ENCODE measurements around the gene TBL3. TPM values are rescaled to one million over a fixed set of nuclear protein-coding genes. Genes with fewer than 3 reads are reported as not detected.
A peak's percentile ranks its signal among the peaks of the same experiment; 100 is the strongest.
"Not testable (repeated sequence)": the region's sequence is repeated elsewhere in the genome, so short reads cannot be mapped to it uniquely, and the experiment has no call there.

TBL3 gene
- total RNA-seq, 1 donor from 2014 or later, result 26.8 TPM

DNA sequence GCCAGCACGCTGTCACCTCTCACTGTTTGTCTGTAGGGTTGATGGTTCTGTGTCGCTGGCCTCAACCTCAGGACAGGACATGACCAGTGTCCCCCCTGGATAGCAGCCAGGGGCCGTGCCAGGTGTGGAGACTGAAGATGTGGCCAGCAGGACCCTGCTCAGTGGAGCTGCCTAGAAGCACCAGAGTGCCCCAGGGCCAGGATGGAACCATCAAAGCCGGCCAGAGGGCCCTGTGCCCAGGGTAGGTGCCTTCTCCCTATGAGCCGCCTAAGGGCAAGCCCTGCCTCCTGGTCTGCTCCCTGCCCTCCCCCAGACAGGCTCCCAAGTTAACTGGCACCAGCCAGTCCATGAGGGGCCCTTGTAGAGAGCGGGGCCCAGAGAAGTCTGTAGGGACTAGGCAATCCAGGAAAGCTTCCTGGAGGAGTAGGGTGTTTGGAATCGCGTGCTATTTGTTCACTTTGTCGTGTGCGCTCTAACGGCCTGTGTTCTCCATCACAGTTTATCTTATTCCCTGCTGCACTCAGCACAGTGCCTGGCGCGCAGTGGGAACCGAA is 13.1 kb upstream of the TBL3 start:
- peak overlapping the region; percentile 82 for H3K27ac Mint-ChIP-seq (ENCODE audit: unreplicated experiment)
- H3K4me3 Mint-ChIP-seq (ENCODE audit: unreplicated experiment), result peak overlapping the region; percentile 90

GRCh38 chr16:1959269-1960039 is 12.4 kb upstream of the TBL3 start, which contains the start of gene NDUFB10:
Gene NDUFB10, plus strand, starts transcription at chr16:1959538. Its CDS starts 87 bp downstream, at chr16:1959625.
- Mint-ChIP-seq H3K9me3 (ENCODE audit: unreplicated experiment) (peaks cover 16% of the 10 kb centered on the region), H3K4me3 (ENCODE audit: unreplicated experiment) (peak within 1 kb of the TSS; percentile 90), H3K27me3 (ENCODE audit: unreplicated experiment) (peaks cover 8% of the 10 kb centered on the region), H3K4me1 (ENCODE audit: low read depth, unreplicated experiment) (peaks cover 18% of the 10 kb centered on the region), H3K36me3 (ENCODE audit: unreplicated experiment) (no peaks in the 10 kb centered on the region), H3K27ac (ENCODE audit: unreplicated experiment) (peak within 1 kb of the TSS; percentile 82)
- TF ChIP-seq CTCF (IDR thresholded peaks at IDR 0.05; ENCODE audit: partially characterized antibody, unreplicated experiment), result peak; percentile 38
- DNase-seq, result peak; percentile 96

More for the DNA sequence above, 13.1 kb upstream of the TBL3 start:
- Mint-ChIP-seq H3K27me3 (ENCODE audit: unreplicated experiment) (peaks cover 5% of the 10 kb centered on the region), H3K4me1 (ENCODE audit: low read depth, unreplicated experiment) (peaks cover 16% of the 10 kb centered on the region), H3K36me3 (ENCODE audit: unreplicated experiment) (no peaks in the 10 kb centered on the region), H3K9me3 (ENCODE audit: unreplicated experiment) (peaks cover 12% of the 10 kb centered on the region)
- DNase-seq, result no peak
- TF ChIP-seq CTCF (IDR thresholded peaks at IDR 0.05; ENCODE audit: partially characterized antibody, unreplicated experiment), result no peak

DNA sequence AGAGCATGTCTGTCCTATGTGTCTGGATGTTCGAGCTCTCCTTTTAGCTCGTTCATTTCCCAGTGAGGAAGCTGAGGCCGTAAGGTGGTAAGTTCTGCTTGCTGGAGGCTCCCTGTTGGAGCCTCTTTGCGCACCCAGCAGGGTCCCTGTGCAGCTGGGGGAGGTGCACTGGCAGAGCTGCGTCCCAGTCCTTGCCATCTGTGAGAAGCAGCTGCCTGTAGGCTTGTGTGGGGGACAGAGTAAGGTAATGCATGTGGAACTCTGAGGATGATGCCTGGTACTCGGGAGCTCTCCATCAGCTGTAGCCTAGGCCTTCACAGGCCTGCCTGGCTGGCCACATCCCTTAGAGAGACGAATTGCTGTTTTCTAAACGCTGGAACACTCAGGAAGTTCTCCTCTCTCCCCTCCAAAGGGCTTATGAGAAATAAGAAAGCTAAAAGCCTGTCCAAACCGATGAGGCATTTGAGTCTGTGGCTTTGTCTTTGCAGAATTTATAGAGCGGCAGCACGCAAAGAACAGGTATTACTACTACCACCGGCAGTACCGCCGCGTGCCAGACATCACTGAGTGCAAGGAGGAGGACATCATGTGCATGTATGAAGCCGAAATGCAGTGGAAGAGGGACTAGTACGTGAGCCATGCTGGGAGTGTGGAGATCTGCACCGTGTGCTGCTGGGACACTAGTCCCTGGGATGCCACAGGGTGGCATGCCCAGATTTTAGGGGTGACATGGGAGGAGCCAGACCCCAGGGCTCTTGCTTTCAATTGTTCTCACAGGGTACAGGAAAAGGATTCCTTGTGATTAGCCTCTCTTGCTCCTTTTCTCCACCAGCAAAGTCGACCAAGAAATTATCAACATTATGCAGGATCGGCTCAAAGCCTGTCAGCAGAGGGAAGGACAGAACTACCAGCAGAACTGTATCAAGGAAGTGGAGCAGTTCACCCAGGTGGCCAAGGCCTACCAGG is 10.9 kb upstream of the TBL3 start:
- DNase-seq, result peak; percentile 71
- peak overlapping the region; percentile 76 for H3K27ac Mint-ChIP-seq (ENCODE audit: unreplicated experiment)
- H3K9me3 Mint-ChIP-seq (ENCODE audit: unreplicated experiment), result peaks cover 19% of the 10 kb centered on the region
- H3K4me1 Mint-ChIP-seq (ENCODE audit: low read depth, unreplicated experiment), result peaks cover 18% of the 10 kb centered on the region
- H3K4me3 Mint-ChIP-seq (ENCODE audit: unreplicated experiment), result peak overlapping the region; percentile 90
- H3K27me3 Mint-ChIP-seq (ENCODE audit: unreplicated experiment), result peaks cover 13% of the 10 kb centered on the region
- no peak for TF ChIP-seq CTCF (IDR thresholded peaks at IDR 0.05; ENCODE audit: partially characterized antibody, unreplicated experiment)
- no peaks in the 10 kb centered on the region for H3K36me3 Mint-ChIP-seq (ENCODE audit: unreplicated experiment)

DNA sequence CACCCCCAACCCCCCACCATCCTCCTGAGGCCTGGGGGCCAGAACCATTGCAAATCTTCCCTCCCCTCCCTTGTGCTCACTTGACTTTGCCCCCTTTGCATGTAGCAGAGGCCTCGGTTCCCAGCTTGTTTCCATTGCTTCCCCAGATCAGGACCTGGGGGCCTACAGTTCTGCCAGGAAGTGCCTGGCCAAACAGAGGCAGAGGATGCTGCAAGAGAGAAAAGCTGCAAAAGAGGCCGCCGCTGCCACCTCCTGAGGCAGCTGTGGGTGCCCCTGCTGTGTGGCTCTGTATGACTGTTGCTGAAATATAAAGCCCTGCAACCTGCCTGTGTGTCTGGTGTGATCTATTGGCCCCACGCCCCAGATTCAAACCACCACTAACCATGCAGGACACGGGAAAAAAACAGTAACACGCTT is 10.2 kb upstream of the TBL3 start:
- Mint-ChIP-seq H3K36me3 (ENCODE audit: unreplicated experiment) (no peaks in the 10 kb centered on the region), H3K9me3 (ENCODE audit: unreplicated experiment) (peaks cover 19% of the 10 kb centered on the region), H3K27ac (ENCODE audit: unreplicated experiment) (peak overlapping the region; percentile 48), H3K4me1 (ENCODE audit: low read depth, unreplicated experiment) (peaks cover 18% of the 10 kb centered on the region), H3K27me3 (ENCODE audit: unreplicated experiment) (peaks cover 13% of the 10 kb centered on the region), H3K4me3 (ENCODE audit: unreplicated experiment) (peak overlapping the region; percentile 91)
- DNase-seq, result no peak
- no peak for TF ChIP-seq CTCF (IDR thresholded peaks at IDR 0.05; ENCODE audit: partially characterized antibody, unreplicated experiment)

DNA sequence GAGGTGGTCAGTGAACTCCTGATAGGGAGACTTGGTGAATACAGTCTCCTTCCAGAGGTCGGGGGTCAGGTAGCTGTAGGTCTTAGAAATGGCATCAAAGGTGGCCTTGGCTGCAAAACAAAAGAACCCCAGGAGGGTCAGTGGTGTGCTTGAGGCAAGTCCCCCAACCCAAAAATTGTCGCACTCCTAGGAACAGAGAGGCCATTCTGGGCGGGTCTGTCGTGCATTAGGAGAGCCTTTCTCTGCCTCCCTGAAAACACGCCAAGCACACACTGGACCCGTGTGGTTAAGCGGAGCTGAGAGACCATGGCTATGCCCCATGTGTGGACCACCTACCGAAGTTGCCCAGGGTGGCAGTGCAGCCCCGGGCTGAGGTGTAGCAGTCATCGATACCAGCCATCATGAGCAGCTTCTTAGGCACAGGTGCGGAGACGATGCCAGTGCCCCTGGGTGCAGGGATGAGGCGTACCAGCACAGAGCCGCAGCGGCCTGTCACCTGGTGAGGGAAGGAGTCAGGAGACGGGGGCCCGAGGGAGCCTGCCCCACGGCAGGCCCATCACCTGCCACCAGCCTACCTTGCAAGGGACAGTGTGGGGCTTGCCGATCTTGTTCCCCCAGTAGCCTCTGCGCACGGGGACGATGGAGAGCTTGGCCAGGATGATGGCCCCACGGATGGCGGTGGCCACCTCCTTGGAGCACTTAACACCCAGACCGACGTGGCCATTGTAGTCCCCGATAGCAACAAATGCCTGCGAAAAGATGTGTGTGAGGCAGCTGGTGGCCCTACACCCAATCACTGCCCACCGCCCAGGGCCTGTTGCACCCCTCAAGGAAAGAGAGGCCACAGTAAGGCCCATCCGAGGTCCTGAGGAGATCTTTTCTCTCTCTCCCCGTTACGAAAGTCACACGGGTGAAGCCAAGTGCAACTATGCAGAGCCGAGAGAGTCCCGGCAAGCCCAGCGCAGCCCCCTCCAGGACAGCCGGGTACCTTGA is 9.4 kb upstream of the TBL3 start:
- not testable (repeated sequence) for DNase-seq; H3K36me3 Mint-ChIP-seq (ENCODE audit: unreplicated experiment)
- Mint-ChIP-seq H3K9me3 (ENCODE audit: unreplicated experiment) (peaks cover 19% of the 10 kb centered on the region), H3K27ac (ENCODE audit: unreplicated experiment) (peak overlapping the region; percentile 98), H3K4me1 (ENCODE audit: low read depth, unreplicated experiment) (peaks cover 18% of the 10 kb centered on the region), H3K27me3 (ENCODE audit: unreplicated experiment) (peaks cover 13% of the 10 kb centered on the region), H3K4me3 (ENCODE audit: unreplicated experiment) (peak overlapping the region; percentile 91)
